NCI-H2107 (cell line): Measurements from ENCODE around the gene FADD.
"Not testable (repeated sequence)": the region's sequence is repeated elsewhere in the genome, so short reads cannot be mapped to it uniquely, and the experiment has no call there.

Experiments
- DNase-seq: peaks from one replicate; lab custom pipeline; 2025; lab: John Stamatoyannopoulos, UW

FADD gene

DNA sequence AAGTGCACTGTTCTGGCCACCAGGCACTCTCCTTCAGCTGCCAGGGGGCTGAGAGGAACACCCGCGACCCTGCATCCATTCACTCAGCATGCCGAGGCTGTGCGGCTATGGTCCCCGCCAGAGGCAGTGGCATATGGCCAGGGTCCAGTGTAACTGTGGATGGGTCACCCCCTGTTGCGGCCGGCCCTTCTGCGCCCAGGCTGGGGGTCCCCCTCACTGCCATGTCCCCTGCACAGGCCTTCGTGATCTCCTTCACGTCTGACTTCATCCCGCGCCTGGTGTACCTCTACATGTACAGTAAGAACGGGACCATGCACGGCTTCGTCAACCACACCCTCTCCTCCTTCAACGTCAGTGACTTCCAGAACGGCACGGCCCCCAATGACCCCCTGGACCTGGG is 20.8 kb upstream of the FADD start:
- no peak for DNase-seq

DNA sequence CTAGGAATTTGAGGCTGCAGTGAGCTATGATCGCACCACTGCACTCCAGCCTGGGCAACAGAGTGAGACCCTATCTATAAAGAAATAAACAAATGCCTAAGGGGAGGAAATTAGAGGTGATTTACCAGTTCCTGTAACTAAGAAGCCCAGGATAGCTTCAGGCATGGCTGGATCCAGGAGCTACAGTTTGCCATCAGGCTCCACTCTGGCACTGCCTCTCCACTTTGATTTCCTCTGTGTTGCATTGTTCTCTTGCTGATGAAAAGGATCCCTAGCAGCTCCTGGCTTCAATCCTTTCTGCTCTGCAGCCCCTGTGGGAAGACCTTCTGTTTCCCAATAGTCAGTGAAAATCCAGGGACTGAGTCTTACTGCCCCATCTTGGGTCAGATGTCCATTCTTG is 20.1 kb upstream of the FADD start:
- DNase-seq = no peak

DNA sequence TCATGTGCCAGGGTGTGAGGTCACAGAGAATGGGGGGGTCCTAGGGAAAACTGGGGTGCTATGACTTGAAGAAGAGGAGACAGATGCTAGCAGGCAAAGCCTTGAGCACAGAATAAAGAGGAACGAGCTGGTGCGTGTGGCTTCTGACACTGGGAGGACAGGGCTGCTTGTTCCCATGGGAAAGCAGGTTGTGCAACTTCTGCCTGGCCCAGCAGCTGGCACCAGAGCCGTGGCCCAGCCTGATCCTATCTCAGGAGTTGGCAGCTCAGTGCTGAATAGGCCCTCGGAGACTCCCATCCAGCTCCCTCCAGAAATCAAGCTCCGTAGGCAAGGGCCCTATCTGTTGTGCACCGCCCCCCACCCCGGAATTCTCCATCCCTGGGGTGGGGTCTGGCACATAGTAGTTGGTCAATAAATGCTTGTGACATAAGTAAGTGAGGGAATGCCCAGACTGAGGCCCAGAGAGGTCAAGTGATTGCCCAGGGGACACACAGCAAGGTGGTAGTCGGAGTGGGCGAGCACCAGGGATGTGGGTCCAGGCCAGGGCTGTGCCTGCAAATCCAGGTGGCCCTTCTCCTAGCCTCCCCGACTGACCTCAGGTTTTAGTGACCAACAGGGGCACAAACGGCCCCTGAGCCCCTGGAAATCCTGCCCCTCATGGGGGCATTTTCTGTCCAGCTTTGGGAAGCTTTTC is 19.5 kb upstream of the FADD start:
- no peak for DNase-seq

DNA sequence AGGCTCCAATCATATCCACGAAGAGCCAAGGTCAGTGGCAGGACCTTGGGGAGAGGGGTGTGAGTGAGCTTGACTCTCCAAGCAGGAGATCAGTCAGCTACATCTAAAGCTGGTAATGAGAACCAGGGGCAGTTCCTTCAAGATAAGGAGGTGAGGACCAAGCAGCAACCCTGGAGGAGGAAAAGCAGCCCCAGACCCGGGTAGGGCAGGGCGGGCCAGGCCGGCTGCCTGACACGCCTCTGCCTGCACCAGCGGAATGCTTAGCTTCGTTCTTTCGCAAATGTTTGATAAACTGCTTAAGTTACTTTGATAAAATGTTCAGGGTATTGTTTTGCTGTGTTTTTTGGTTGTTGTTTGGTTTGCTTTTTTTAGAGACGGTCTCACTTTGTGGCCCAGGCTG is 18.7 kb upstream of the FADD start:
- DNase-seq = no peak

DNA sequence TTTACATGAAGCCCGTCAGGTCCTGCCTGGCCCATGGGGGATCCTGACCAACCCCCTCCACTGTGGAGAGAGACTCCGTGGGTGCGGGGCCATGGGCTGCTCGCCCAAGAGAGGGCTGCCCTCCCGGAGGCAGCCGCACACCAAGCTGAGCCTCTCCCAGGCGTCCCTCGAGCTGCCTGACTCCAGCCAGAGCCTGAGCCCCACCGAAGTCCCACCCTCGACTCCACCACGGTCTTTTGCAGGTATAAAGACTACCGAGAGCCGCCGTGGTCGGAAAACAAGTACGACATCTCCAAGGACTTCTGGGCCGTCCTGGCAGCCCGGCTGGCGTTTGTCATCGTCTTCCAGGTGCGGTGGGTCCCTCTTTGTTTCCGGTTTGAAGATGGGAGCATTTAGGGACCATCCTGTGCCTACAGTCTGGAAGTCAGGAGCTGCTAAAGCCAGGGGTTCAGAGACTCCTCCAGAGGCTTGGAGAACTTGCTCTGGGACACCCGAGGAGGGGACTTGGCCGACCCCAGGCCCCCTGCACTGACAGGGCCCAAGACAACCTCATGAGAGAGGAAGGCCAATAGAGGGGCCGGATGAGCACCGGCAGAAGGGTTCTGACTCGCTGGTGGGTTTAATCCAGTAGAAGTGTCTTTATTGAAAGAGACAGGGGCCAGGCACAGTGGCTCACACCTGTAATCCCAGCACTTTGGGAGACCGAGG is 17.6 kb upstream of the FADD start:
- no peak for DNase-seq

DNA sequence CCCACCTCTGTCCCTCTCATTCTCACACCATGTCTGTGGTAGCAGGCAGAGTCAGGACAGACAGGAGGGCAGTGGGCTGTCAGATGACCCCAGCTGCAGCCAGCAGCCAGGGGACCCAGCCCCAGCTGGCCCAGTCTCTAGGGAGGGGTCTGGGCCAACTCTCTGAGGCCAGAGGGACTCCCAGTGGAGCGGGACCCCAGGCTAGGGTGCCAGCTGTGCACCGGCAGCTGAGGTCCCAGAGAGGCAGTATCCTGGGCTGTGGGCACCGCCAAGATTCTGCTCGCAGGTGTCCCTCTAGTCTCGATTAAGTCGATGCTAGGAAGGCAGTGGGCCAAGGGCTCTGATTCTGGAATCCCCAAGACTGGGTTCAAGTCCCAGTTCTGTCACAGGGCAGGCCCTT is 16.7 kb upstream of the FADD start:
- DNase-seq = no peak

DNA sequence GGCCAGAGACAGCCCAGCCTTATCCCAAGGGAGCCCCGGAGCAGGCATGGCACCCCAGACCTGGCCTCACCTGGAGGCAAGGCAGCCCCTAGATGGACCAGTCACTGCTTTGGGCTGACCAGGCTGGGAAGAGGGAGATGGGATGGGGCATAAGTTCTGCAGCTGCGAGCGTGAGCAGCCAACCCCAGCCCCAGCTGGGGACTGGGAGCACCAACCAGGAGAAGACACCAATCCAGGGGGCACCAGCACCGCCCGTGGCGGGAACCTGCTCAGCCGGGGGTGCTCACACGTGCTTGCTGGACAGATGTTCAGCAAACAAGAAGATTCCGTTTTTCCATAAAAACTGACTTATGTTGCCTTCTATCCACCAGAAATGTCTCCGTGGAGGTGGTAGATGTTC is 16.2 kb upstream of the FADD start:
- no peak for DNase-seq

DNA sequence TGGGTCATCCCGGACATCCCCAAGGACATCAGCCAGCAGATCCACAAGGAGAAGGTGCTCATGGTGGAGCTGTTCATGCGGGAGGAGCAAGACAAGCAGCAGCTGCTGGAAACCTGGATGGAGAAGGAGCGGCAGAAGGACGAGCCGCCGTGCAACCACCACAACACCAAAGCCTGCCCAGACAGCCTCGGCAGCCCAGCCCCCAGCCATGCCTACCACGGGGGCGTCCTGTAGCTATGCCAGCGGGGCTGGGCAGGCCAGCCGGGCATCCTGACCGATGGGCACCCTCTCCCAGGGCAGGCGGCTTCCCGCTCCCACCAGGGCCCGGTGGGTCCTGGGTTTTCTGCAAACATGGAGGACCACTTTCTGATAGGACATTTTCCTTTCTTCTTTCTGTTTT is 15.3 kb upstream of the FADD start:
- DNase-seq = no peak

DNA sequence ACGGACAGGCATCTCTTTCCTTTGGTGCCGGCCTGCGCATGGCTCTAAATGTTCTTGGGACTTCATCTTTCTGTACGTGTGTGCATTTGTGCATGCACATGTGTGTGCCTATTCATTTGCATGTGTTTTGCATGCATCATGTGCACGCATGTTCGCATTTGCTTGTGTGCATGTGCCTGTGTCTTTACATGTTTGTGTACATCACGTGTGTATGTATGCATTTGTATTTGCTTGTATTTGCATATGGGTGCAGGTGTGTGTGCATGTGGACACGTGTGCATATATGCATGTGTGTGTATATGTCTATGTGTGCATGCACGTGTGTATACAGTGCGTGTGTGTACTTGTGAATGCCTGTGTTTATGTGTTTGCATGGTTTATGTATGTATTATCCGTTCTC is 13.5 kb upstream of the FADD start:
- no peak for DNase-seq

DNA sequence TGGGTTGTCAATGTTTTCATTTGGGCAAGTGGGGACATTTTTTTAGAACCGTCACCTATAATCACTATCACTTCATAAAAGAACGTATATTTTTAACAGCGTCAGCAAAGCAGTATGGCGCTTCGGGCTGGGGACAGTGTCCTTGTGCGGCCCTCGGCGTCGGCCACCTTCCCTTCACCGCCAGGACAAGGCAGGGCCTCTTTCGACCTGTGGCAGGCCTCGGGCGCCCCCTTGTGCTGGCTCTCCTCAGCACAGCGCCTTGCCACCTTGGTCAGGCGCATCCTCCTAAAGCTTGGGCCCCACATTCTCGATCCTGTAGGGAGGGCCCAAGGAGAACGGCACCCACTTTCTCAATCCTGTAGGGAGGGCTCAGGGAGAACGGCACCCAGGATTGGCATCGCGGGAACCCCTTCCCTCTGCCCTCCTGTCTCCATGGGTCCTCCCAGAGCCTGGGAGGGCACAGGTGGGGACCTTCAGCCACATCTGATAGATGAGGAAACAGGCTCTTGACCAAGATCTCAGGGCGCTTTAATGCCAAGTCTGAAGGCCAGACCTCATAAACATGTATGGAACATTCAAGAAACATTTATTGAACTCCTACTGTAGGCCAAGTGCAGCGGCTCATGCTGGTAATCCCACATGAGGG is 11.5 kb upstream of the FADD start:
- DNase-seq = peak; percentile 34

DNA sequence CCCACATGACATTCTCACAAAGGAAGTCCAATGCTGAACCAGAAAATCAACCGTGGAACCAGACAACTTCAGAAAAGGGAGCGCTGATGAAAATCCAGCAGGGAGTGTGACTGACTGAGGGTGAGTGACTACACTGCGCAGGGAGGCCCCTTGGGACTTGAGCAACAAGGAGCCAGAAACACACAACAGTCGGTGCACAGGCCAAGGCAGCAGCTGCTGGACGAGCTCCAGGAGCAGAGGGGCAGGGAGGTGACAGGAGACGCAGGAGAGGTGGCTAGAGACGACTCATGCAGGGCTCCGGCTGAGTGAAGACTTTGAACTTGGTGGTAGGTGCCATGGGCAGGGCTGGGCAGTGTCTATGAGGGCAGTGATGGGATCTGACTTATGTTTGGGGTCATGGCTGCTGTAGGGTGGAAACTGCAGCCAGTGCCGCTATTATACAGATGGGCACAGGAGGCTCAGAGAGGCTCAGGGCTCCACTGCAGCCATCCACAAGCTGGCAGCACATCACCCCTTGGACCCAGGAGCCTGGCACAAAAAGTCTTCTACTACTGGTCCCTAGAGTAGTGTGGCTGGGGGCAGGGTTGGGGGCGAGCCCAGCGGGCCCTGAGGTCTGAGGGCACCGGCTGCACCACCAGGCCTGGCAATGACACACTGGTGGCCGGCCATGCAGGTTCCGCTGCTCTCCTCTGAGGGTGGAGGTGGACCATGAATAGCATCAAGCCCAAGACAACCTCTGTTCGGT is 10.3 kb upstream of the FADD start:
- peak; percentile 73 for DNase-seq

DNA sequence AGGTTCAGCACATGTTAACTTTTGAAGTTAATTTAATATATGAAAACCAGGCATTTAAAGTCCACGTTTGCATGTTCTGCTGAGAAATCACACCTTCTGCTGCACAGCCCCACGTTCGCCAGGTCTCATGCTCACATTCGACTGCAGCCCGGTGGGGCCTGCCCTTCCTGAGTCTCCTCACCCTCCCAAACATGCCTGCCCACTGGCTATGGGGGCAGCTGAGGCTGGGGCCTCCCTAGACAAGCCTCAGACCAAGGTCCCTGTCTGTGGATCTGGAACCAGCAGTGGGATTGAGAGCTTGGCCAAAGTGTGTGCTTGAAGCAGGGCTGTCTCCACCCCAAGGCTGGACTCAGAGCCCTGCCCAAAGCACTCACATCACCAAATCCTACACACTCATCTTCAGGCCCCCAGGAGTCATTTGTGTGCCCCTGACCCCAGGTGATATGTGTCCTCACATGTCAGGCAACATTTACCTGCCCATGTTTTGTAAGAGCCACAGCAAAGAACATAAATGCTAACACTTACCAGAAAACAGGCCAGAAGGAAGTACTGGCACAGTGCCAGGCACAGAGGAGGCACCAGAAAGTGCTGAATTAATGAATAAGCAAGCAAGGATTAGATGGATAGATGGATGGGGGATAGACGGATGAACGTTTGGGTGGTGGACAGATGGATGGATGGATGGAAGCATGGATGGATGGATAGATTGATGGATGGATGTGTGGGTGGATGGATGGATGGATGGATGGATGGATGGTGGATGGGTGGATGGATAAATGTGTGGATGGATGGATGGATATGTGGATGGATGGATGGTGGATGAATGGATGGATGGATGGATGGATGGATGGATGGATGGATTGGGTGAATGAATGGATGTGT is 9.4 kb upstream of the FADD start:
- DNase-seq = no peak

DNA sequence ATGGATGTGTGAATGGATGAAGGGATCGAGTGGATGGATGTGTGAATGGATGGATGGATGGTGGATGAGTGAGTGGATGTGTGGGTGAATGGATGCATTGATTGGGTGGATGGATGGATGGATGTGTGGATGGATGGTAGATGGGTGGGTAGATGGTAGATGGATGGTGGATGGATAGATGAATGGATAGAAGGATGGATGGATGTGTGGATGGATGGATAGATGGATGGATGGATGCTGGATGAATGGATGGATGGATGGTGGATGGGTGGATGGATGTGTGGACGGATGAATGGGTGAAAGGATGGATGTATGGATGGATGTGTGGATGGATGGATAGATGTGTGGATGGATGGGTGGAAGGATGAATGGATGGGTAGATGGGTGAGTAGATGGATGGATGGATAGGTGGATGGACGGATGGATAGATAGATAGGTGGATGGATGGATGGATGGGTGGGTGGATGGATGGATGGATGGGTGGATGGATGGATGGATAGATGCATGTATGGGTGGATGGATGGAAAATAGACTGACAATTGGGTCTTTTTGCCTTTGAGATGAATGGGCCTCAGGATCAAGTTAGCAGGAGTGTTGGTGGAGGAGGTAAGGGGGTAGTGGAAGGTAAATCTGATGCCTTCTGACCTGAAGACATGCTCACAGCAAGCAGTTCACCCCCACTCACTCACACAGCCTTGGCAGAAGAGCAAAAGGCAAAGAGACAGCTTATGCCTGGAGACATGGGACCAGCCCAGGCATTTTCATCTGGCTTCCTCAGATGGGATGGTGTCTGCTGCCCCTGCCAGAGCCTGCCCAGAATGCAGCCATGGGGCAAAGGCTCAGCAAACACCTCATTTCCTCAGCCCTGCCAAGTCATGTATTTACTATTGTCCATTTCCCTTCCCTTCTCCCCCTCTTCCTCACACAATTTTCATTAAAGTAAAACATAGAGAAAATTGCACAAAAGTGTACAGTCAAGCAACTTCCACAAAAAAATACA is 8.0 kb upstream of the FADD start:
- DNase-seq = no peak

DNA sequence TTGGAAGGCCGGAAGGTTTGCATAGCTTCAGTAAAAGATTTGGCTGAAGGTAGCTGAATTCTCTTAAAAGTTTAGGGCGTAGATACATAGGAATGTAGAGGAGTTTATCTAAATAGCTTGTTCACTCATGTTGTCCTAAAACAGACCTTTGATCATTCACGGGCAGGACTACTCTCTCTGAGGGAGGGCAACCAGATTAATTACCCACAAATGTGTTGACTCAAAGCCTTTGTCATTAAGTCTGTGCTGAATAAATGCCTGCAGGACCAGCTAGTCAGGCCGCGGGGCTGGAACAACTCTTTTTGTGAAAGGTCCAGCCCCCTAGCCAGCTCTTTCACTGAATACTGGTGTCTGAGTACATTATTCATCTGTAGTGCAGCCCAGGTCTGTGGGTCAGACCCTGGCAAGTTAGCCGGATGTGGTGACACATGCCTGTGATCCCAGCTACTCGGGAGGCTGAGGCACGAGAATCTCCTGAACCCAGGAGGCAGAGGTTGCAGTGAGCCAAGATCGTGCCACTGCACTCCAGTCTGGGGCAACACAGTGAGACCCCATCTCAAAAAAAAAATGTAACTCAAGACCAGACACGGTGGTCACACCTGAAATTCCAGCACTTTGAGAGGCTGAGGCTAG is 2.8 kb upstream of the FADD start:
- no peak for DNase-seq

DNA sequence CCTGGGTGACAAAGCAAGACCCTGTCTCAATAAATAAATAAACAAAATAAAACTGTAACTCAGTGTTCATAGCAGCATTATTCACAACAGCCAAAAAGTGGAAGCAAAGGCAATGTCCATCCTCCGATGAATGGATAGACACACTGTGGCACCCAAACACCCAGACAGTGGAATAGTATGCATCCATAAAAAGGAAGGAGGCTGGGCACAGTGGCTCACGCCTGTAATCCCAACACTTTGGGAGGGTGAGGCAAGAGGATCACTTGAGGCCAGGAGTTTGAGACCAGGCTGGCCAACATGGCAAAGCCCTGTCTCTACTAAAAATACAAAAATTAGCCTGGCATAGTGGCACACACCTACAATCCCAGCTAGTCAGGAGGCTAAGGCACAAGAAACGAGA is 2.0 kb upstream of the FADD start:
- DNase-seq = not testable (repeated sequence)

DNA sequence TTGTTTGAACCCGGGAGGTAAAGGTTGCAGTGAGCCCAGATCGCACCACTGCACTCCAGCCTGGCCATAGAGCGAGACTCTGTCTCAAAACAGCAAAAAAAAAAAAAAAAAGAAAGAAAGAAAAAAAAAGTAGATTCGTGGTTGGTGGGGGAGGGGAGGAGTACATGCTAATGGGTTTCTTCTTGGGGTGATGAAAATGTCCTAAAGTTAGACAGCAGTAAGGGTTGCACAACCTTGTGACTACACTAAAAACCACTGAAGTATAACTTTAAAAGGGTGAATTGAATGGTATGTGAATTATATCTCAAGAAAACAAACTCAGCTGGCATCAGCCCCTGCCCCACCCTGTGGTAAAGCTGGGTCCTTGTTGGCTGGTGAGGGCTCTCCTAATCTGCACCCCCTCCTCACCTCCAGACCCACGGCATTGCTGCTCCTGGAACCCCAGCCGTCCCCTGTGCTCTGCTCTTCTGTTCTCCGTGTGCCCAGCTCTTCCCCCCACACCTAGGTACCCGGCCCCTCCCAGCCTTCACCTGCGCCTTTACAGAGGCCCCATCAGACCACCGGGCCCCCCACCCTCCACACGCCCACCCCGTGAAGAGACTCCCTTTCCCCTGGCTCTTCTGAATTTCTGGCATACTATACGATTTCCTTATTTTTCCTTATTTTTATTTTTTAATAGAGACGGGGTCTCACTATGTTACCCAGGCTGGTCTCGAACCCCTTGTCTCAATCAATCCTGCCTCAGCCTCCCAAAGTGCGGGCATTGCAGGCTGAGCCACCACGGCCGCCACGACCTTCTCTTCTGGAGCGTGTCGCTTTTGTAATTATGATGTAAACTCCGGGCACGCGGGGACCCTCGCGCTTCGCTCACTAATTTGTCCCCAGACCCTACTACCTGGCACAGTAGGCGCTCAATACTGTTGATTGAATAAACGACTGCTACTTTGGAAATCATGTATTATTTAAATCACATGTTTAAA is 924 bp upstream of the FADD start:
- DNase-seq = no peak

DNA sequence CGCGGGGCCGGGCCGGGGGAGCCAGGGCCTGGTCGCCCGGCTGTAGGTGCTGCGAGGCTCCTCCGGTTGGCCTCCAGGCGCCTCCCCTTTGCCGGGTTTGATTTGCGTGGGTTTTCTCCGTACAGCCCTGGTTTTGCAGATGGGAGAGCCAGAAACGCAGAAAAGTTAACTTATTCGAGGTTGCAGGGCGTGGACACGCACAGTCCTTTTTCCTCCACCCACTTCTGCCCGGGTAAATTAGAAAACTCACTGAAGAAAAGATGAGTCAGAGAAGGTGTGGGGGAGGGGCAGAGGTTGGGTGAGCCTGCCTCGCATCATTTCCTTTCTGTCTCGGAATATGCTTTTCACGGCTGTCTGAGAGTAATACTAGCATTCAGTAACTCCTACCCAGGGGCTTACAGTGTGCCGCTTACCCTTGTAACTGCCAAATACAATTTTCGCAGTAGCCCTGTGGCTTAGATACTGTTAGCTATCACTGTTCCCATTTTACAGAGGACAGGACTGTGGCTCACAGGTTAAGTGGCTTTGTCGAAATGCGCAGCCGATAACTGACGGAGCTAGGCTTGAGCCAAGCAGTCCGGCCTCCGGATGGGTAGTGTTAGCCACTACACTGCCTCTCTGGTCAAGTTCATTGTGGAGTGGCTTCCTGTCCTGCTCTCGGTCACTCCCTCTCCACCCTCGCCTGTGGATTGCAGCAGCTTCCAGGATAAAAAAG is 812 bp downstream of the FADD start:
- DNase-seq = no peak

DNA sequence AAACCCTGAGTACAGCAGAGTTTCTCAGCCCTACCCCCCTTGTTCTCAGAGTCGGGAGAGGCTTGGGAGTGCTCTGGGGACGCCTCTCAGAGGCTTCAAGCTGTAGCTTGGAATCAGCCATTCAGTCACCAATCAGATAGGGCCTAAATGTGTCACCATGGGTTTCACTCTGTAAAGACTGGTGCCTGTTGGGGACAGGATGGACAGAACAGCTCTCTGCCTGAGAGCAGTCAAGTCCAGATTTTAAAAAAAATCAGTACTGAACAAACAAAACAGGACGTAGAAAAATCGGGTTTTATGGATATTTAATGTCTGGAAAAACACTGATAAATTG is 1.3 kb downstream of the FADD start:
- no peak for DNase-seq
